Measurements from ENCODE around the gene CAMSAP2. TPM values are rescaled to one million over a fixed set of nuclear protein-coding genes. Genes with fewer than 3 reads are reported as not detected.

CAMSAP2 gene
- total and polyA plus RNA-seq, 2 donors (not counting 3 experiments of a cell fraction or from before 2014, with no cell fraction given): 6.7 to 45.5 TPM

DNA sequence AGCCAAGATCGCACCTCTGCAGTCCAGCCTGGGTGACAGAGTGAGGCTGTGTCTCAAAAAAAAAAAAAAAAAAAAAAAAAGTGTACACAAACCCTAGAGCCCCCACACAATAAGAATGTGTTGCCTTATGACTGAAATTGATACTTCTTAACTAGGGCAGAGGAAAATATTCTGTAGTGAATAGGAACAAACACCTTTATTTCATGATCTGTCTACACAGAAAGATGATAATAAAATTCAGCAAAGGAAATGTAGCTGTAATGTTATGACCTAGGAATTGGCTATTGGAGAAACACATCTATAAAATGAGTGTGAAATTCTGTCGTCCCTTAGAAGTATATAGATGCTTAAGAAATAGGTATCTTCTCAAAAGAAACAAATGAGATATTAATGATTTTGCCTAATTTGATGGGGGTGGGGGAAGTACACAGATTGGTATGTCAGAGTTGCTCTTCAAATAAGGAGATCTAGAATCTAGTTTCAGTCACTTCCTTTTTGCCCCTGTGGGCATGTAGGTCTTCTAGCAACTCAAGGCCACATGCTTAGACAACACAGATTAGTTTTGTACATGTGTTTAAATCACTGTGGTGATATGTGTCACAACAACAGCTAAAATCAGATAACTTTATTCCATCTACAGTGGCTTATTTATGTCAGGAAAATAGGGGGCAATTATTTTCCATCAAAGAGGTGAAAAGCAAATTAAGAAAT is 123.4 kb downstream of the CAMSAP2 start:
- H3K4me2 ChIP-seq (ENCODE audit: insufficient read depth, low read length): no peak overlapping the region
- intact Hi-C loops (cut with micrococcal nuclease): no loop called here
- FAIRE-seq (no peak), DNase-seq (ENCODE audit: low read depth, low spot score) (no peak)
- POLR2A ChIA-PET: no interaction called here
- no peak overlapping the region for H2AFZ ChIP-seq (ENCODE audit: low read depth, low read length)
- H3K9me3 ChIP-seq (replicated peaks; ENCODE audit: control insufficient read depth, insufficient read depth, low read length): no peaks in the 10 kb centered on the region
- H3K36me3 ChIP-seq (ENCODE audit: control insufficient read depth in 2 of 2, extremely low read depth in 1 of 2, insufficient read depth in 2 of 2, low read length in 2 of 2): peaks cover 6 to 9% of the 10 kb centered on the region in 2 experiments
- no peaks in the 10 kb centered on the region for H3K9me1 ChIP-seq (replicated peaks; ENCODE audit: control insufficient read depth, extremely low read depth, insufficient read depth, low read length)
- H3K27ac ChIP-seq (ENCODE audit: insufficient read depth, low read depth, low read length): no peak overlapping the region
- H3K79me2 ChIP-seq (ENCODE audit: control insufficient read depth, insufficient read depth, low read length): no peaks in the 10 kb centered on the region
- dilution Hi-C loops (cut with MboI; ENCODE audit: extremely low pct_ligation_motif_present, low sequenced_read_pairs): no loop called here
- CTCF ChIA-PET: interaction anchor here (1.5 kb wide), 1 partner anchor 11 kb away, joined by 3 read pairs; no protein-coding TSS in a partner anchor
- H4K20me1 ChIP-seq (replicated peaks; ENCODE audit: control insufficient read depth, extremely low read depth, insufficient read depth, low read length): no peaks in the 10 kb centered on the region
- no TSS peak for BruUV-seq (replicated peaks)
- no peaks in the 10 kb centered on the region for H3K27me3 ChIP-seq (ENCODE audit: control insufficient read depth in 2 of 2, insufficient read depth in 2 of 2, low read length in 2 of 2)
- no peak overlapping the region for H3K9ac ChIP-seq (replicated peaks; ENCODE audit: extremely low read depth, insufficient read depth, low read length)
- TF ChIP-seq POLR2AphosphoS5 (IDR thresholded peaks at IDR 0.05; ENCODE audit: insufficient read depth, low read depth, low read length) (no peak), JUN (IDR thresholded peaks at IDR 0.05; ENCODE audit: borderline replicate concordance, insufficient read depth, insufficient read length, low read depth) (no peak)
- H3K4me1 ChIP-seq (ENCODE audit: control insufficient read depth, extremely low read depth, insufficient read depth, low read length): no peaks in the 10 kb centered on the region
- no peak overlapping the region for H3K4me3 ChIP-seq (replicated peaks in 1 of 3; ENCODE audit: insufficient read depth in 1 of 3, low read depth in 1 of 3, low read length in 3 of 3)

DNA sequence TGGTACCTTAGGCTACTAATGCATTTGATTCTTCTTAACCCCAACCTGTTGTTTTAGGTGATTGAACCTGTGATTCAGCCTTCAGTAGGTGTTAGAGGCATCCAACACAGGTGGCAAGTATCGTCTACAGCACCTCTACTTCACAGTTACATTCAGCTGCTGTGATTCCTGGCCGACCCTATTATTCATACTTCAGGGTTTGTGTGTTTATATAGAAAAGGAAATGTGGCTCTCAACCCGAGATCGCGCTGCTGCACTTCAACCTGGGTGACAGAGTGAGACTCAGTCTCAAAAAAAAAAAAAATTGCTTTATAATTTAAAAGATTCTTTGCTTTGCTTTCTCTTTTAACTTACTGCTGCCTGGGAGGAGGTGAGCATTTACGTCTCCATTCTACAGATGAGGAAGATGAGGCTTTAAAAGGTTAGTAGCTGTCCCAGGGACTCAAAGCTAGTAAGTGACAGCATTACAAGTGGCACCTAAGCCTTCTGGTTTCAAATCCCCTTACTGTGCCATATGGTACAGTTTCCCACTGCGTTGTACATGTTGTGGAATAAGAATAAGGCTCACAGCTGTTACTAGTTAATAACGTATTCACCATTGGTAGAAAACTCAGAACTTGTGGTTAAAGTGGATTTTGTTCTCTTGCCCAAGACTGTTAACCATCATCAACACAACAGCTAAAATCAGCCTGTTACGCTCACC is 124.2 kb downstream of the CAMSAP2 start:
- TF ChIP-seq GATA2 (IDR thresholded peaks at IDR 0.05; ENCODE audit: insufficient read depth, insufficient read length, low read depth, low read length) (no peak), FOS (IDR thresholded peaks at IDR 0.05; ENCODE audit: borderline replicate concordance, insufficient read depth, low read length) (no peak), JUN (IDR thresholded peaks at IDR 0.05; ENCODE audit: borderline replicate concordance, insufficient read depth, insufficient read length, low read depth) (no peak), POLR2AphosphoS5 (IDR thresholded peaks at IDR 0.05; ENCODE audit: insufficient read depth, low read depth, low read length) (no peak), POLR2A (IDR thresholded peaks at IDR 0.05; ENCODE audit: low read depth, low read length) (no peak), MYC (IDR thresholded peaks at IDR 0.05; ENCODE audit: low read depth, low read length) (no peak), EZH2 (IDR thresholded peaks at IDR 0.05; ENCODE audit: borderline replicate concordance, low read depth, low read length, severe bottlenecking) (no peak)
- TF ChIP-seq, protein P1, sequence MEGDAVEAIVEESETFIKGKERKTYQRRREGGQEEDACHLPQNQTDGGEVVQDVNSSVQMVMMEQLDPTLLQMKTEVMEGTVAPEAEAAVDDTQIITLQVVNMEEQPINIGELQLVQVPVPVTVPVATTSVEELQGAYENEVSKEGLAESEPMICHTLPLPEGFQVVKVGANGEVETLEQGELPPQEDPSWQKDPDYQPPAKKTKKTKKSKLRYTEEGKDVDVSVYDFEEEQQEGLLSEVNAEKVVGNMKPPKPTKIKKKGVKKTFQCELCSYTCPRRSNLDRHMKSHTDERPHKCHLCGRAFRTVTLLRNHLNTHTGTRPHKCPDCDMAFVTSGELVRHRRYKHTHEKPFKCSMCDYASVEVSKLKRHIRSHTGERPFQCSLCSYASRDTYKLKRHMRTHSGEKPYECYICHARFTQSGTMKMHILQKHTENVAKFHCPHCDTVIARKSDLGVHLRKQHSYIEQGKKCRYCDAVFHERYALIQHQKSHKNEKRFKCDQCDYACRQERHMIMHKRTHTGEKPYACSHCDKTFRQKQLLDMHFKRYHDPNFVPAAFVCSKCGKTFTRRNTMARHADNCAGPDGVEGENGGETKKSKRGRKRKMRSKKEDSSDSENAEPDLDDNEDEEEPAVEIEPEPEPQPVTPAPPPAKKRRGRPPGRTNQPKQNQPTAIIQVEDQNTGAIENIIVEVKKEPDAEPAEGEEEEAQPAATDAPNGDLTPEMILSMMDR (IDR thresholded peaks at IDR 0.05; ENCODE audit: extremely low read depth in 1 of 2, insufficient read depth in 1 of 2, low read depth in 1 of 2, low read length in 2 of 2): no peak
- TF ChIP-seq, protein P2, sequence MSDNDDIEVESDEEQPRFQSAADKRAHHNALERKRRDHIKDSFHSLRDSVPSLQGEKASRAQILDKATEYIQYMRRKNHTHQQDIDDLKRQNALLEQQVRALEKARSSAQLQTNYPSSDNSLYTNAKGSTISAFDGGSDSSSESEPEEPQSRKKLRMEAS (IDR thresholded peaks at IDR 0.05; ENCODE audit: insufficient read depth, insufficient read length): no peak
- H3K4me1 ChIP-seq (ENCODE audit: control insufficient read depth, extremely low read depth, insufficient read depth, low read length): no peaks in the 10 kb centered on the region
- DNase-seq (ENCODE audit: low read depth, low spot score) (no peak), FAIRE-seq (no peak)
- dilution Hi-C loops (cut with MboI; ENCODE audit: extremely low pct_ligation_motif_present, low sequenced_read_pairs) (no loop called here), intact Hi-C loops (cut with micrococcal nuclease) (no loop called here)
- H2AFZ ChIP-seq (ENCODE audit: low read depth, low read length): no peak overlapping the region
- H3K9ac ChIP-seq (replicated peaks; ENCODE audit: extremely low read depth, insufficient read depth, low read length): no peak overlapping the region
- H3K27me3 ChIP-seq (ENCODE audit: control insufficient read depth in 2 of 2, insufficient read depth in 2 of 2, low read length in 2 of 2): no peaks in the 10 kb centered on the region
- no peak overlapping the region for H3K27ac ChIP-seq (ENCODE audit: insufficient read depth, low read depth, low read length)
- no TSS peak for BruUV-seq (replicated peaks)
- peaks cover 5 to 6% of the 10 kb centered on the region in 2 experiments for H3K36me3 ChIP-seq (ENCODE audit: control insufficient read depth in 2 of 2, extremely low read depth in 1 of 2, insufficient read depth in 2 of 2, low read length in 2 of 2)
- POLR2A ChIA-PET: no interaction called here
- H3K9me3 ChIP-seq (replicated peaks; ENCODE audit: control insufficient read depth, insufficient read depth, low read length): no peaks in the 10 kb centered on the region
- no peaks in the 10 kb centered on the region for H4K20me1 ChIP-seq (replicated peaks; ENCODE audit: control insufficient read depth, extremely low read depth, insufficient read depth, low read length)
- CTCF ChIA-PET: no interaction called here
- H3K4me2 ChIP-seq (ENCODE audit: insufficient read depth, low read length): no peak overlapping the region
- no peaks in the 10 kb centered on the region for H3K9me1 ChIP-seq (replicated peaks; ENCODE audit: control insufficient read depth, extremely low read depth, insufficient read depth, low read length)
- H3K79me2 ChIP-seq (ENCODE audit: control insufficient read depth, insufficient read depth, low read length): no peaks in the 10 kb centered on the region
- no peak overlapping the region for H3K4me3 ChIP-seq (replicated peaks in 1 of 3; ENCODE audit: insufficient read depth in 1 of 3, low read depth in 1 of 3, low read length in 3 of 3)

Data from endothelial cell of umbilical vein (primary cell).